Hepatocyte (in vitro differentiated cells): ENCODE measurements around the gene RASGRF2. TPM values are rescaled to one million over a fixed set of nuclear protein-coding genes. Genes with fewer than 3 reads are reported as not detected.

ENCODE experiments used
- DNase-seq: peaks from one replicate; pipeline ENCODE4 v3.0.0-alpha.2; 2016; ENCODE audit warnings: low spot score
- H2AFZ ChIP-seq: fragments of 200-600 bp; sonication (generic); 2 replicates; pipeline ENCODE4 v1.6.0; 2016; ENCODE audit warnings: antibody characterized with exemption, mild to moderate bottlenecking
- H3K27ac ChIP-seq: fragments of 200-600 bp; sonication (generic); 2 replicates; pipeline ENCODE4 v1.5.1; 2016; ENCODE audit warnings: mild to moderate bottlenecking
- H3K27me3 ChIP-seq: fragments of 200-600 bp; sonication (generic); 2 replicates; pipeline ENCODE4 v1.6.1; 2016
- H3K36me3 ChIP-seq: fragments of 200-600 bp; sonication (generic); replicated peaks from 2 replicates; pipeline ENCODE4 v1.5.1; 2016; ENCODE audit warnings: low read depth; ENCODE audit not compliant: insufficient read depth
- H3K4me1 ChIP-seq: fragments of 200-600 bp; sonication (generic); 2 replicates; pipeline ENCODE4 v1.5.1; 2016; ENCODE audit warnings: mild to moderate bottlenecking, moderate library complexity; ENCODE audit not compliant: insufficient read depth
- H3K4me2 ChIP-seq: fragments of 200-600 bp; sonication (generic); 2 replicates; pipeline ENCODE4 v1.6.0; 2016
- H3K4me3 ChIP-seq: fragments of 200-600 bp; sonication (generic); 2 replicates; pipeline ENCODE4 v1.5.1; 2016; ENCODE audit warnings: mild to moderate bottlenecking
- H3K79me2 ChIP-seq: fragments of 200-600 bp; sonication (generic); 2 replicates; pipeline ENCODE4 v1.6.0; 2017; ENCODE audit warnings: mild to moderate bottlenecking
- H3K9me2 ChIP-seq: fragments of 200-600 bp; sonication (generic); replicated peaks from 2 replicates; pipeline ENCODE4 v1.6.0; 2017; ENCODE audit warnings: mild to moderate bottlenecking; ENCODE audit not compliant: insufficient read depth
- H3K9me3 ChIP-seq: fragments of 200-600 bp; sonication (generic); 2 replicates; pipeline ENCODE4 v1.5.1; 2016; ENCODE audit warnings: low read depth, mild to moderate bottlenecking
- H4K20me1 ChIP-seq: fragments of 200-600 bp; sonication (generic); 2 replicates; pipeline ENCODE4 v1.6.0; 2016; ENCODE audit warnings: mild to moderate bottlenecking; ENCODE audit not compliant: insufficient read depth, poor library complexity, severe bottlenecking
- CTCF ChIP-seq: fragments of 200-600 bp; sonication (generic); IDR thresholded peaks from 2 replicates; pipeline ENCODE4 v1.5.1; 2016; ENCODE audit warnings: antibody characterized with exemption, mild to moderate bottlenecking; ENCODE audit not compliant: poor library complexity
- EZH2 ChIP-seq: fragments of 200-600 bp; sonication (generic); IDR thresholded peaks from 2 replicates; pipeline ENCODE4 v1.6.1; 2016; ENCODE audit warnings: antibody characterized with exemption, mild to moderate bottlenecking, borderline replicate concordance
- EZH2phosphoT487 ChIP-seq: fragments of 200-600 bp; sonication (generic); IDR thresholded peaks from one replicate; pipeline ENCODE4 v1.6.1; 2018; ENCODE audit warnings: antibody characterized with exemption, mild to moderate bottlenecking, low read depth, moderate library complexity; ENCODE audit not compliant: unreplicated experiment, severe bottlenecking
- WGBS: methylation state at CpG from one replicate; pipeline ENCODE4 v1.1.6; 2016; ENCODE audit warnings: low lambda C conversion rate; ENCODE audit errors: missing lambda C conversion rate; 5-methylcytosine and 5-hydroxymethylcytosine counted together
- polyA plus RNA-seq: library from polyadenylated mRNA; unstranded; fragments of >200 nt; fragmentation: Nextera tagmentation; extraction: Ambion mirVana; gene quantifications from 2 replicates; pipeline ENCODE4 v1.2.1, GENCODE V29; 2016
- total RNA-seq: library from RNA; depleted of rRNA; stranded (reverse); fragments of >200 nt; gene quantifications from 2 replicates; pipeline ENCODE4 v1.2.3, GENCODE V29; 2014

RASGRF2 gene
- total and polyA plus RNA-seq, 2 experiments from 2014 or later, result 2.0 to 3.3 TPM

- H3K4me3 ChIP-seq, result no peak overlapping the region
- H3K79me2 ChIP-seq, result no peaks in the 10 kb centered on the region
- no peaks in the 10 kb centered on the region for H4K20me1 ChIP-seq
- TF ChIP-seq EZH2phosphoT487 (no peak), EZH2 (no peak), CTCF (no peak)
- DNase-seq, result no peak
- H3K27ac ChIP-seq, result no peak overlapping the region
- H3K9me3 ChIP-seq, result no peaks in the 10 kb centered on the region
- H2AFZ ChIP-seq, result no peak overlapping the region
- no peaks in the 10 kb centered on the region for H3K9me2 ChIP-seq
- no peak overlapping the region for H3K4me2 ChIP-seq
- no peaks in the 10 kb centered on the region for H3K4me1 ChIP-seq
- no peaks in the 10 kb centered on the region for H3K27me3 ChIP-seq
- 98% methylated on average over 2 of the region's 2 CpGs for WGBS
- H3K36me3 ChIP-seq, result no peaks in the 10 kb centered on the region
Observed at GRCh38 chr5:81077105-81077504, 116.9 kb downstream of the RASGRF2 start.

- Histone ChIP-seq H2AFZ (no peak overlapping the region), H3K4me1 (no peaks in the 10 kb centered on the region), H3K4me3 (no peak overlapping the region), H3K9me2 (no peaks in the 10 kb centered on the region), H3K79me2 (no peaks in the 10 kb centered on the region), H3K27me3 (no peaks in the 10 kb centered on the region), H3K4me2 (no peak overlapping the region), H3K36me3 (no peaks in the 10 kb centered on the region), H4K20me1 (no peaks in the 10 kb centered on the region), H3K27ac (no peak overlapping the region), H3K9me3 (no peaks in the 10 kb centered on the region)
- 81% methylated on average over 2 of the region's 2 CpGs for WGBS
- no peak for DNase-seq
- TF ChIP-seq CTCF (no peak), EZH2phosphoT487 (no peak), EZH2 (no peak)
Observed at GRCh38 chr5:81078930-81079329, 118.8 kb downstream of the RASGRF2 start.

- DNase-seq, result no peak
- no peaks in the 10 kb centered on the region for H3K9me2 ChIP-seq
- TF ChIP-seq EZH2phosphoT487 (no peak), CTCF (no peak), EZH2 (no peak)
- 95% methylated on average over 9 of the region's 9 CpGs for WGBS
- no peaks in the 10 kb centered on the region for H3K4me1 ChIP-seq
- no peak overlapping the region for H2AFZ ChIP-seq
- no peaks in the 10 kb centered on the region for H3K9me3 ChIP-seq
- H3K4me3 ChIP-seq, result no peak overlapping the region
- H3K79me2 ChIP-seq, result no peaks in the 10 kb centered on the region
- no peak overlapping the region for H3K4me2 ChIP-seq
- H3K36me3 ChIP-seq, result no peaks in the 10 kb centered on the region
- H3K27ac ChIP-seq, result no peak overlapping the region
- H3K27me3 ChIP-seq, result no peaks in the 10 kb centered on the region
- H4K20me1 ChIP-seq, result no peaks in the 10 kb centered on the region
Observed at GRCh38 chr5:81080809-81081460, 120.8 kb downstream of the RASGRF2 start.

GRCh38 chr5:81081461-81081835 lies 121.3 kb downstream of the RASGRF2 start:
- Histone ChIP-seq H4K20me1 (no peaks in the 10 kb centered on the region), H3K9me3 (no peaks in the 10 kb centered on the region), H3K4me1 (no peaks in the 10 kb centered on the region), H3K4me3 (no peak overlapping the region), H3K27me3 (no peaks in the 10 kb centered on the region), H3K4me2 (no peak overlapping the region), H2AFZ (no peak overlapping the region), H3K36me3 (no peaks in the 10 kb centered on the region), H3K9me2 (no peaks in the 10 kb centered on the region), H3K27ac (no peak overlapping the region), H3K79me2 (no peaks in the 10 kb centered on the region)
- TF ChIP-seq EZH2phosphoT487 (no peak), CTCF (no peak), EZH2 (no peak)
- no peak for DNase-seq
- WGBS, result 95% methylated on average over 8 of the region's 8 CpGs
